Loucy (cell line): ENCODE measurements around the gene GPR153.

Experiments
- H2AFZ ChIP-seq: fragments of 200-600 bp; sonication (generic); 2 replicates; pipeline ENCODE4 v1.6.0; 2016; ENCODE audit warnings: antibody characterized with exemption, mild to moderate bottlenecking, low read length, moderate library complexity
- H3F3A ChIP-seq: fragments of 200-600 bp; 2 replicates; pipeline ENCODE4 v1.6.0; 2016; ENCODE audit warnings: antibody characterized with exemption, low read depth, mild to moderate bottlenecking
- H3K27me3 ChIP-seq: fragments of 200-600 bp; sonication (generic); 2 replicates; pipeline ENCODE4 v1.6.1; 2014; ENCODE audit warnings: low read length, mild to moderate bottlenecking; ENCODE audit not compliant: insufficient read depth, poor library complexity, severe bottlenecking
- H3K36me3 ChIP-seq: fragments of 200-600 bp; sonication (generic); 2 replicates; pipeline ENCODE4 v1.6.1; 2016; ENCODE audit warnings: low read length; ENCODE audit not compliant: insufficient read depth
- H3K4me1 ChIP-seq: fragments of 200-600 bp; sonication (generic); 2 replicates; pipeline ENCODE4 v1.5.1; 2014; ENCODE audit warnings: low read length, mild to moderate bottlenecking; ENCODE audit not compliant: insufficient read depth, poor library complexity, severe bottlenecking
- H3K4me2 ChIP-seq: fragments of 200-600 bp; sonication (generic); 2 replicates; pipeline ENCODE4 v1.6.0; 2014; ENCODE audit warnings: antibody characterized with exemption, low read length, low read depth, mild to moderate bottlenecking; ENCODE audit not compliant: poor library complexity, severe bottlenecking
- H3K4me3 ChIP-seq: fragments of 200-600 bp; sonication (generic); 2 replicates; pipeline ENCODE4 v1.5.1; 2014; ENCODE audit warnings: low read length, mild to moderate bottlenecking, mixed read lengths; ENCODE audit not compliant: poor library complexity, severe bottlenecking
- H3K79me2 ChIP-seq: fragments of 200-600 bp; sonication (generic); 2 replicates; pipeline ENCODE4 v1.6.1; 2014; ENCODE audit warnings: low read length; ENCODE audit not compliant: insufficient read depth
- H3K9ac ChIP-seq: fragments of 200-600 bp; sonication (generic); 2 replicates; pipeline ENCODE4 v1.6.0; 2014; ENCODE audit warnings: mild to moderate bottlenecking, low read depth, low read length, moderate library complexity; ENCODE audit not compliant: poor library complexity, severe bottlenecking
- H3K9me2 ChIP-seq: fragments of 200-600 bp; sonication (generic); replicated peaks from 2 replicates; pipeline ENCODE4 v1.6.1; 2016; ENCODE audit warnings: low read depth, low read length, mixed read lengths
- H3K9me3 ChIP-seq: fragments of 200-600 bp; sonication (generic); 2 replicates; pipeline ENCODE4 v1.6.1; 2014; ENCODE audit warnings: mild to moderate bottlenecking, antibody characterized with exemption, low read length, low read depth; ENCODE audit not compliant: insufficient read depth
- H4K20me1 ChIP-seq: fragments of 200-600 bp; sonication (generic); 2 replicates; pipeline ENCODE4 v1.6.0; 2014; ENCODE audit warnings: antibody characterized with exemption, low read length, mild to moderate bottlenecking; ENCODE audit not compliant: insufficient read depth, poor library complexity, severe bottlenecking
- CTCF ChIP-seq: fragments of 200-600 bp; sonication (generic); conservative IDR thresholded peaks from 2 replicates; pipeline ENCODE4 v1.5.1; 2014; ENCODE audit warnings: mild to moderate bottlenecking, antibody characterized with exemption, low read length
- EZH2phosphoT487 ChIP-seq: fragments of 200-600 bp; IDR thresholded peaks from 2 replicates; pipeline ENCODE4 v1.6.1; 2018; ENCODE audit warnings: antibody characterized with exemption, mild to moderate bottlenecking, moderate library complexity, borderline replicate concordance

Gene GPR153

GRCh38 chr1:6257541-6258069 lies 3.3 kb downstream of the GPR153 start:
- no peak overlapping the region for H3K4me2 ChIP-seq
- no peak overlapping the region for H2AFZ ChIP-seq
- H3K9ac ChIP-seq, result no peak overlapping the region
- H4K20me1 ChIP-seq, result no peaks in the 10 kb centered on the region
- H3K9me3 ChIP-seq, result no peaks in the 10 kb centered on the region
- H3K4me1 ChIP-seq, result peaks cover 3% of the 10 kb centered on the region
- H3K27me3 ChIP-seq, result no peaks in the 10 kb centered on the region
- H3K4me3 ChIP-seq, result no peak overlapping the region
- no peaks in the 10 kb centered on the region for H3F3A ChIP-seq
- H3K36me3 ChIP-seq, result no peaks in the 10 kb centered on the region
- H3K79me2 ChIP-seq, result no peaks in the 10 kb centered on the region
- no peaks in the 10 kb centered on the region for H3K9me2 ChIP-seq
- no peak for TF ChIP-seq CTCF
- no peak for TF ChIP-seq EZH2phosphoT487

- no peak overlapping the region for H3K4me2 ChIP-seq
- no peaks in the 10 kb centered on the region for H3K79me2 ChIP-seq
- H2AFZ ChIP-seq, result no peak overlapping the region
- no peak overlapping the region for H3K9ac ChIP-seq
- peaks cover 3% of the 10 kb centered on the region for H3K4me1 ChIP-seq
- no peaks in the 10 kb centered on the region for H4K20me1 ChIP-seq
- H3K9me2 ChIP-seq, result no peaks in the 10 kb centered on the region
- no peaks in the 10 kb centered on the region for H3K27me3 ChIP-seq
- no peaks in the 10 kb centered on the region for H3K36me3 ChIP-seq
- no peak overlapping the region for H3K4me3 ChIP-seq
- H3K9me3 ChIP-seq, result no peaks in the 10 kb centered on the region
- H3F3A ChIP-seq, result no peaks in the 10 kb centered on the region
- TF ChIP-seq CTCF (no peak), EZH2phosphoT487 (no peak)
Observed at GRCh38 chr1:6256645-6257044, 4.3 kb downstream of the GPR153 start.

- Histone ChIP-seq H3K36me3 (no peaks in the 10 kb centered on the region), H3K9ac (no peak overlapping the region), H3K79me2 (no peaks in the 10 kb centered on the region), H3K27me3 (no peaks in the 10 kb centered on the region), H3K4me1 (no peaks in the 10 kb centered on the region), H4K20me1 (no peaks in the 10 kb centered on the region), H3K4me3 (no peak overlapping the region), H2AFZ (no peak overlapping the region), H3K9me2 (no peaks in the 10 kb centered on the region), H3K9me3 (no peaks in the 10 kb centered on the region), H3F3A (no peaks in the 10 kb centered on the region), H3K4me2 (no peak overlapping the region)
- TF ChIP-seq EZH2phosphoT487, result no peak
Observed at GRCh38 chr1:6254691-6255090, 6.2 kb downstream of the GPR153 start.

GRCh38 chr1:6253380-6253779 lies 7.5 kb downstream of the GPR153 start:
- Histone ChIP-seq H3K4me3 (no peak overlapping the region), H2AFZ (no peak overlapping the region), H3K9me2 (no peaks in the 10 kb centered on the region), H3K9me3 (no peaks in the 10 kb centered on the region), H3K4me2 (no peak overlapping the region), H3K79me2 (no peaks in the 10 kb centered on the region), H3K4me1 (no peaks in the 10 kb centered on the region), H3K27me3 (no peaks in the 10 kb centered on the region), H4K20me1 (no peaks in the 10 kb centered on the region), H3K36me3 (no peaks in the 10 kb centered on the region), H3F3A (no peaks in the 10 kb centered on the region), H3K9ac (no peak overlapping the region)
- TF ChIP-seq CTCF, result no peak
- TF ChIP-seq EZH2phosphoT487, result no peak
